PC-9 (cell line): ENCODE data around the gene CDX2.

ENCODE experiments used
- EZH2 ChIP-seq: fragments of 200-600 bp; sonication (generic); IDR thresholded peaks from 2 replicates; pipeline ENCODE4 v1.8.0; 2017; ENCODE audit warnings: antibody characterized with exemption, low read depth
- TF ChIP-seq, protein P1 (sequence below): fragments of 200-600 bp; sonication (generic); conservative IDR thresholded peaks from 2 replicates; pipeline ENCODE4 v1.6.1; 2017; ENCODE audit warnings: mixed run types, antibody characterized with exemption, mild to moderate bottlenecking, moderate library complexity

DNA sequence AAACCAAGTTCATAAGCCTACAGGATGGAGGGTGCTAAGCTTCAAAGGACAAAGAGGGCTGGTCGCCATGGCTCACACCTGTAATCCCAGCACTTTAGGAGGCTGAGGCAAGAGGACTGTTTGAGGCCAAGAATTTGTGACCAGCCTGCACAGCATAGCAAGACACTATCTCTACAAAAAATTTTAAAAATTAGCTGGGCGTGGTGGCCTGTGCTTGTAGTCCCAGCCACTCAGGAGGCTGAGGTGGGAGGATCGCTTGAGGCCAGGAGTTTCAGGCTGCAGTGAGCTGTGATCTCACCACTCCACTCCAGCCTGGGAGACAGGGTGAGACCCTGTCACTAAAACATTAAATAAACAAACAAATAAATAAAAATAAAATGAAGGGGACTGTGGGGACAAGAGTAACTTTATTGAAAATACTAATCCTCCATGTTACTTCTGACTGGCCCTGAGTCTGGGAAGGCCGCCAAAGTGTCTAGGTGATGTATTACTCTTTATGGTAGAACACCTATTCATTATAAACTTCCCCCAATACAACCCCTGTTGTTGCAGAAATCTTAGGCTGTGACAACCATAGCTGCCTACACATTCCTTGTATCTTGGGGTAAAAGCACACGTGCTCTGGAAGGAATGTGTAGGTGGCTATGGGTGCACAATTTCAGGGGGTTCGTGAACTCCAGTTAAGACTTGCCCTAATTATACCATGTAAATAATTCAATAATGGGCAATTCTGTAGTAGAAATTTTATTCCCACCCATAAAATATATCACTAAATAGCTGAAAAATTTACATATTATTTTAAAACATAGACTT lies 34.0 kb upstream of the CDX2 start:
- TF ChIP-seq, protein P1, sequence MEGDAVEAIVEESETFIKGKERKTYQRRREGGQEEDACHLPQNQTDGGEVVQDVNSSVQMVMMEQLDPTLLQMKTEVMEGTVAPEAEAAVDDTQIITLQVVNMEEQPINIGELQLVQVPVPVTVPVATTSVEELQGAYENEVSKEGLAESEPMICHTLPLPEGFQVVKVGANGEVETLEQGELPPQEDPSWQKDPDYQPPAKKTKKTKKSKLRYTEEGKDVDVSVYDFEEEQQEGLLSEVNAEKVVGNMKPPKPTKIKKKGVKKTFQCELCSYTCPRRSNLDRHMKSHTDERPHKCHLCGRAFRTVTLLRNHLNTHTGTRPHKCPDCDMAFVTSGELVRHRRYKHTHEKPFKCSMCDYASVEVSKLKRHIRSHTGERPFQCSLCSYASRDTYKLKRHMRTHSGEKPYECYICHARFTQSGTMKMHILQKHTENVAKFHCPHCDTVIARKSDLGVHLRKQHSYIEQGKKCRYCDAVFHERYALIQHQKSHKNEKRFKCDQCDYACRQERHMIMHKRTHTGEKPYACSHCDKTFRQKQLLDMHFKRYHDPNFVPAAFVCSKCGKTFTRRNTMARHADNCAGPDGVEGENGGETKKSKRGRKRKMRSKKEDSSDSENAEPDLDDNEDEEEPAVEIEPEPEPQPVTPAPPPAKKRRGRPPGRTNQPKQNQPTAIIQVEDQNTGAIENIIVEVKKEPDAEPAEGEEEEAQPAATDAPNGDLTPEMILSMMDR = no peak
- no peak for TF ChIP-seq EZH2
